GM19463 (cell line): ENCODE data around the gene SLC17A4.

ENCODE experiments used
- ATAC-seq: cut with Tn5 transposase; IDR thresholded peaks from one replicate; pipeline ENCODE4 v1.9.1; 2021; ENCODE audit warnings: mild to moderate bottlenecking, moderate library complexity; ENCODE audit not compliant: unreplicated experiment

The SLC17A4 gene

GRCh38 chr6:25801436-25801835 is 46.9 kb downstream of the SLC17A4 start:
- no peak for ATAC-seq

DNA sequence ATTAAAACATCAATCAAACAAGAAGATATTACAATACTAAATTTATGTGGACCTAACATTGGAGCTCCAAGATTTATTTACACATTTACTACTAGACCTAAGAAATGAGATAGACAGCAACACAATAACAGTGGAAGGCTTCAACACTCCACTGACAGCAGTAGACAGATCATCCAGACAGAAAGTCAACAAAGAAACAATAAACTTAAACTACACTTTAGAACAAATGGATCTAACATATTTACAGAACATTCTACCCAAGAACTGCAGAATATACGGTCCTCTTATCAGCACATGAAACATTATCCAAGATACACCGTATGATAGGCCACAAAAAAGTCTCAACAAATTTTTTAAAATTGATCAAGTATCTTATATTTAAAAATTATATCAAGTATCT is 50.3 kb downstream of the SLC17A4 start:
- ATAC-seq = no peak

DNA sequence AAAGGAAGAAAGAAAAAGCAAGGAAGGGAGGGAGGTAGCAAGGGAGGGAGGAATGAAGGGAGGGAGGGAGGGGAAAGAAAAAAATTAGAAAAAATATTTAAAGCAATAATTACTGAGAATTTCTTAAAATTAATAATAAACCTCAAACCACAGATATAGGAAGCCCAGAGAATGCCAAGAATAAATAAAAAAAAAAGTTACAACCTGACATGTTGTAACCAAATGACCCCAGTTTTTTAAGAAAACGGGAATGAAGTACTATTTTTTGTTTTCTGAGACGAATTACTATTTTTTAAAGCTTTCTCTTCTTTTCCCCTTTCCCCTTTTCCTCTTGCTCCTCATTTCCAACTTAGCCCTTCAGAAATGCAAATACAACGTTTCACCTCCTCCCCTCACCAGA is 60.7 kb downstream of the SLC17A4 start:
- ATAC-seq = no peak

DNA sequence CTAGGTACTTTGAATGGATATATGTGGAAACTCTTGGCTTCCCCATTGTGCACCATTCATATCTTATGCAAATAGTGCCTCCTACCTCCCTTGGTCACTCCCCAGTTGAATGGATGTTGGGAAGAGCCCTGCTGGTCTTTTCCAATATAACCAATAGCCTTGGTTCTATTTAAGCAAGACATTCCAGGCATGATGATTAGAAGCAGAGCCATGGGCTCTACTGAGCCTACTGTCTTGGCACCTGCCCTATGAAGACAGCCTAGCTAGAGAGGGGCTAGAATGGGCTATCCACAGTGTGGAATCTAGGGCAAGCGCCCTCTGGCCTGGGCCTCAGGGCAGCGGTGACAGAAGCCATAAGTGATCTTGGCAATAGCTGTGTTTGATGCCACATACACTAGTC is 61.7 kb downstream of the SLC17A4 start:
- no peak for ATAC-seq

GRCh38 chr6:25821341-25821740 is 66.8 kb downstream of the SLC17A4 start:
- no peak for ATAC-seq

- peak; percentile 62 for ATAC-seq
Measured at GRCh38 chr6:25829375-25829774, 74.8 kb downstream of the SLC17A4 start.

DNA sequence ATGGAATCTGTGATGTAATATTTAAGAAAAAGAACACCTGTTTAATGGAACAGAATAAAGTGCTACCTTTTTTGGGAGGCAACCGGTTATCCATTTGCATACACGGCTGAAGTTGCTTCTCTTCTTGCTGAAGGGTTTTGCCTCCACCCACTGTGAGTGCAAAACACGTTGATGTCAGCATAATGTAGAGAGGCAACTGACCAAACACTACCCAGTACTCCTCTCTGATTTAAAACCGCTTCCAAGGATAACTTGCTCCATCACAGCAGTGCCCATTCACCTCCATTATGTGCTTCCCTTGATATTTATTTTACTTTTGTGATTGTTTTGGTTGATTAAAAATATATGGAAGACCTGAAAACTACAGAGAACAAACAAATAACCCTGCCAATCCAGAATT is 75.9 kb downstream of the SLC17A4 start:
- ATAC-seq = no peak
